ENCODE measurements around the gene C16orf92. TPM values are rescaled to one million over a fixed set of nuclear protein-coding genes. Genes with fewer than 3 reads are reported as not detected.

Gene C16orf92
- total and polyA plus RNA-seq, 2 of the 13 experiments (the other 11 are each of a cell fraction or from before 2014, with no cell fraction given): not detected

DNA sequence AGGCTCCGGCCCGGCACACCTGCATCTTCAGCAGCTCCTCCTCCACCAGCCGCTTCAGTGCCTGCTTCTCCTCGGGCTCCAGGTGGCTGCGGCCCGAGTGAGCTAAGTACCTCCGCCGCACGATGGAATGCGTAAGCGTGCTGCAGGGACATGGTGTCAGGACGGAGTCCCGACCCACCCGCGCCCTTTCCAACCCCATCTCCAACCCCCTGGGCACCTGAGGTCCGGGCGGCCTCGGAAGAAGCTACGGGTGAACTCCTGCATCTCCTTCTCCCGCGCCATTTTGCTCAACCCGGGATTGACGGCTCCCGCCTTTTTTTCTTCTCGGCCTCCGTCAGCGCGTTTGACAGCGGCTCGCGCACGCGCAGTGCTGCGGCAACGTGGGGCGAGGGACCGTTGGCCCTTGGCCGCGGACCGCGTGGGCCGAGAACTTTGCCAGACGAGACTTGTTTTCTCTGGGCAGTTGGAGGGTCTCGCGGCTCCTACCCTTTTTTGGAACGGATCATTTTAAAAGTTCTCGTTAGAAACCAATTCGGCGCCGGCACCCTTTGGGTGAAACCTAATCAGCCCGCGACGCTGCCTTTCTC lies 27.6 kb upstream of the C16orf92 start, which contains the start of gene HIRIP3 (continued):
- TF ChIP-seq ZBTB40 (IDR thresholded peaks at IDR 0.05) (no peak), ZBTB40 (CRISPR knock-in tag; IDR thresholded peaks at IDR 0.05) (peak; percentile 15; the same call in 1 of the 2 replicates), NFAT5 (CRISPR knock-in tag; IDR thresholded peaks at IDR 0.05) (peak; percentile 93; the same call in 1 of the 2 replicates), CBX5 (CRISPR knock-in tag; IDR thresholded peaks at IDR 0.05; ENCODE audit: borderline replicate concordance) (0 out of 2 replicates have a peak, but pooled peaks have one; percentile 11), THYN1 (CRISPR knock-in tag; IDR thresholded peaks at IDR 0.05; ENCODE audit: borderline replicate concordance, low read depth) (no peak), JARID2 (CRISPR knock-in tag; IDR thresholded peaks at IDR 0.05; ENCODE audit: insufficient replicate concordance) (no peak), ZNF510 (CRISPR knock-in tag; IDR thresholded peaks at IDR 0.05; ENCODE audit: low read depth) (no peak; the same call in 1 of the 2 replicates), NPAS2 (CRISPR knock-in tag; IDR thresholded peaks at IDR 0.05; ENCODE audit: borderline replicate concordance) (no peak), SATB2 (CRISPR knock-in tag; IDR thresholded peaks at IDR 0.05) (peak; percentile 87; the same call in 1 of the 2 replicates)
- TF ChIP-seq, protein P1, sequence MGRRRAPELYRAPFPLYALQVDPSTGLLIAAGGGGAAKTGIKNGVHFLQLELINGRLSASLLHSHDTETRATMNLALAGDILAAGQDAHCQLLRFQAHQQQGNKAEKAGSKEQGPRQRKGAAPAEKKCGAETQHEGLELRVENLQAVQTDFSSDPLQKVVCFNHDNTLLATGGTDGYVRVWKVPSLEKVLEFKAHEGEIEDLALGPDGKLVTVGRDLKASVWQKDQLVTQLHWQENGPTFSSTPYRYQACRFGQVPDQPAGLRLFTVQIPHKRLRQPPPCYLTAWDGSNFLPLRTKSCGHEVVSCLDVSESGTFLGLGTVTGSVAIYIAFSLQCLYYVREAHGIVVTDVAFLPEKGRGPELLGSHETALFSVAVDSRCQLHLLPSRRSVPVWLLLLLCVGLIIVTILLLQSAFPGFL (CRISPR knock-in tag; IDR thresholded peaks at IDR 0.05): peak; percentile 86; the same call in 1 of the 2 replicates
